ENCODE data around the gene PDE6D. TPM values are rescaled to one million over a fixed set of nuclear protein-coding genes. Genes with fewer than 3 reads are reported as not detected.

The PDE6D gene
- total RNA-seq, 2 experiments from 2014 or later = 25.6 to 27.1 TPM

GRCh38 chr2:231691251-231691772 is 89.8 kb downstream of the PDE6D start:
- intact Hi-C loops (cut with micrococcal nuclease) = no loop called here
- peaks cover 6% of the 10 kb centered on the region for H3K4me1 Mint-ChIP-seq (ENCODE audit: low read depth)
- H3K27ac Mint-ChIP-seq = no peak overlapping the region
- CTCF ChIA-PET = interaction anchor here (0.8 to 10.1 kb wide), 3 partner anchors 10 to 24 kb away, joined by 3 to 123 read pairs (median 75); no protein-coding TSS in a partner anchor
- DNase-seq = no peak
- no peak overlapping the region for H3K4me3 Mint-ChIP-seq
- no peaks in the 10 kb centered on the region for H3K9me3 Mint-ChIP-seq
- H3K27me3 Mint-ChIP-seq (ENCODE audit: low read depth) = no peaks in the 10 kb centered on the region
- no peaks in the 10 kb centered on the region for H3K36me3 Mint-ChIP-seq (ENCODE audit: low read depth)

- Mint-ChIP-seq H3K27me3 (ENCODE audit: low read depth) (no peaks in the 10 kb centered on the region), H3K36me3 (ENCODE audit: low read depth) (no peaks in the 10 kb centered on the region), H3K4me3 (no peak overlapping the region), H3K27ac (no peak overlapping the region), H3K4me1 (ENCODE audit: low read depth) (peaks cover 6% of the 10 kb centered on the region), H3K9me3 (no peaks in the 10 kb centered on the region)
- CTCF ChIA-PET = interaction anchor here (1.2 to 10.1 kb wide), 3 partner anchors 15 to 77 kb away, joined by 3 to 123 read pairs (median 75); no protein-coding TSS in a partner anchor
- intact Hi-C loops (cut with micrococcal nuclease) = no loop called here
- DNase-seq = no peak
These were observed 91.8 kb downstream of the PDE6D start for GRCh38 chr2:231689124-231689893.

GRCh38 chr2:231688719-231689118 is 92.4 kb downstream of the PDE6D start:
- CTCF ChIA-PET = interaction anchor here (1.0 to 10.1 kb wide), 4 partner anchors 12 to 77 kb away, joined by 3 to 123 read pairs (median 40); no protein-coding TSS in a partner anchor
- no peak for DNase-seq
- intact Hi-C loops (cut with micrococcal nuclease) = no loop called here
- no peaks in the 10 kb centered on the region for H3K9me3 Mint-ChIP-seq
- H3K4me3 Mint-ChIP-seq = no peak overlapping the region
- no peaks in the 10 kb centered on the region for H3K27me3 Mint-ChIP-seq (ENCODE audit: low read depth)
- no peak overlapping the region for H3K27ac Mint-ChIP-seq
- peaks cover 6% of the 10 kb centered on the region for H3K4me1 Mint-ChIP-seq (ENCODE audit: low read depth)
- no peaks in the 10 kb centered on the region for H3K36me3 Mint-ChIP-seq (ENCODE audit: low read depth)

GRCh38 chr2:231687961-231688360 is 93.1 kb downstream of the PDE6D start:
- Mint-ChIP-seq H3K27ac (no peak overlapping the region), H3K4me1 (ENCODE audit: low read depth) (peaks cover 6% of the 10 kb centered on the region), H3K27me3 (ENCODE audit: low read depth) (no peaks in the 10 kb centered on the region), H3K36me3 (ENCODE audit: low read depth) (no peaks in the 10 kb centered on the region), H3K9me3 (no peaks in the 10 kb centered on the region), H3K4me3 (no peak overlapping the region)
- DNase-seq = no peak
- CTCF ChIA-PET = interaction anchor here (0.5 to 10.1 kb wide), 8 partner anchors 13 to 171 kb away, joined by 3 to 123 read pairs (median 6); no protein-coding TSS in a partner anchor
- intact Hi-C loops (cut with micrococcal nuclease) = loop anchor here (1.0 kb wide), 1 partner anchor 27 kb away; no protein-coding TSS in a partner anchor

GRCh38 chr2:231687133-231687852 is 93.8 kb downstream of the PDE6D start:
- CTCF ChIA-PET = interaction anchor here (0.5 to 10.1 kb wide), 8 partner anchors 13 to 443 kb away, joined by 3 to 123 read pairs (median 4); no protein-coding TSS in a partner anchor

GRCh38 chr2:231686192-231687100 is 94.6 kb downstream of the PDE6D start:
- Mint-ChIP-seq H3K36me3 (ENCODE audit: low read depth) (no peaks in the 10 kb centered on the region), H3K4me3 (no peak overlapping the region), H3K27ac (no peak overlapping the region), H3K27me3 (ENCODE audit: low read depth) (peaks cover 14% of the 10 kb centered on the region), H3K4me1 (ENCODE audit: low read depth) (peaks cover 7% of the 10 kb centered on the region), H3K9me3 (no peaks in the 10 kb centered on the region)
- intact Hi-C loops (cut with micrococcal nuclease) = loop anchor here (1.0 kb wide), 1 partner anchor 29 kb away; no protein-coding TSS in a partner anchor
- CTCF ChIA-PET = interaction anchor here (0.5 to 10.1 kb wide), 7 partner anchors 12 to 73 kb away, joined by 3 to 123 read pairs (median 5); no protein-coding TSS in a partner anchor
- no peak for DNase-seq

More at GRCh38 chr2:231687133-231687852, 93.8 kb downstream of the PDE6D start:
- H3K4me3 Mint-ChIP-seq = no peak overlapping the region
- no peaks in the 10 kb centered on the region for H3K36me3 Mint-ChIP-seq (ENCODE audit: low read depth)
- no peak overlapping the region for H3K27ac Mint-ChIP-seq
- peaks cover 6% of the 10 kb centered on the region for H3K27me3 Mint-ChIP-seq (ENCODE audit: low read depth)
- no peaks in the 10 kb centered on the region for H3K9me3 Mint-ChIP-seq
- intact Hi-C loops (cut with micrococcal nuclease) = loop anchor here (1.0 kb wide), 1 partner anchor 28 kb away; no protein-coding TSS in a partner anchor
- H3K4me1 Mint-ChIP-seq (ENCODE audit: low read depth) = peaks cover 6% of the 10 kb centered on the region
- peak; percentile 72 for DNase-seq

GRCh38 chr2:231685349-231686191 is 95.5 kb downstream of the PDE6D start:
- peaks cover 16% of the 10 kb centered on the region for H3K27me3 Mint-ChIP-seq (ENCODE audit: low read depth)
- CTCF ChIA-PET = interaction anchor here (1.3 to 10.1 kb wide), 6 partner anchors 11 to 215 kb away, joined by 3 to 123 read pairs (median 10); no protein-coding TSS in a partner anchor
- no peak overlapping the region for H3K27ac Mint-ChIP-seq
- no peaks in the 10 kb centered on the region for H3K9me3 Mint-ChIP-seq
- H3K4me1 Mint-ChIP-seq (ENCODE audit: low read depth) = peaks cover 8% of the 10 kb centered on the region
- no peak overlapping the region for H3K4me3 Mint-ChIP-seq
- DNase-seq = no peak
- H3K36me3 Mint-ChIP-seq (ENCODE audit: low read depth) = no peaks in the 10 kb centered on the region
- intact Hi-C loops (cut with micrococcal nuclease) = no loop called here

- Mint-ChIP-seq H3K4me1 (ENCODE audit: low read depth) (peaks cover 9% of the 10 kb centered on the region), H3K27ac (no peak overlapping the region), H3K36me3 (ENCODE audit: low read depth) (no peaks in the 10 kb centered on the region), H3K27me3 (ENCODE audit: low read depth) (peaks cover 20% of the 10 kb centered on the region), H3K4me3 (no peak overlapping the region), H3K9me3 (no peaks in the 10 kb centered on the region)
- DNase-seq = no peak
- CTCF ChIA-PET = interaction anchor here (0.6 to 10.1 kb wide), 11 partner anchors 9 to 216 kb away, joined by 3 to 123 read pairs (median 4); no protein-coding TSS in a partner anchor
- intact Hi-C loops (cut with micrococcal nuclease) = no loop called here
These were observed 96.5 kb downstream of the PDE6D start for GRCh38 chr2:231684314-231685223.

GRCh38 chr2:231683292-231684235 is 97.5 kb downstream of the PDE6D start:
- Mint-ChIP-seq H3K4me1 (ENCODE audit: low read depth) (peaks cover 9% of the 10 kb centered on the region), H3K27ac (no peak overlapping the region), H3K36me3 (ENCODE audit: low read depth) (no peaks in the 10 kb centered on the region), H3K9me3 (no peaks in the 10 kb centered on the region), H3K4me3 (no peak overlapping the region), H3K27me3 (ENCODE audit: low read depth) (peaks cover 20% of the 10 kb centered on the region)
- CTCF ChIA-PET = interaction anchor here (0.6 to 10.1 kb wide), 6 partner anchors 9 to 125 kb away, joined by 3 to 123 read pairs (median 4); no protein-coding TSS in a partner anchor
- intact Hi-C loops (cut with micrococcal nuclease) = no loop called here
- no peak for DNase-seq

Data from activated naive CD4-positive, alpha-beta T cell treated with anti-CD3 and anti-CD28 coated beads for 36 hours (primary cell).